DMS79 treated with DMSO at 0.1 percent for 48 hours (cell line): Measurements from ENCODE around the gene ITPKB.
"Not testable (repeated sequence)": the region's sequence is repeated elsewhere in the genome, so short reads cannot be mapped to it uniquely, and the experiment has no call there.

ENCODE experiments used
- DNase-seq: peaks from one replicate; lab custom pipeline; 2025; lab: John Stamatoyannopoulos, UW

The ITPKB gene

DNA sequence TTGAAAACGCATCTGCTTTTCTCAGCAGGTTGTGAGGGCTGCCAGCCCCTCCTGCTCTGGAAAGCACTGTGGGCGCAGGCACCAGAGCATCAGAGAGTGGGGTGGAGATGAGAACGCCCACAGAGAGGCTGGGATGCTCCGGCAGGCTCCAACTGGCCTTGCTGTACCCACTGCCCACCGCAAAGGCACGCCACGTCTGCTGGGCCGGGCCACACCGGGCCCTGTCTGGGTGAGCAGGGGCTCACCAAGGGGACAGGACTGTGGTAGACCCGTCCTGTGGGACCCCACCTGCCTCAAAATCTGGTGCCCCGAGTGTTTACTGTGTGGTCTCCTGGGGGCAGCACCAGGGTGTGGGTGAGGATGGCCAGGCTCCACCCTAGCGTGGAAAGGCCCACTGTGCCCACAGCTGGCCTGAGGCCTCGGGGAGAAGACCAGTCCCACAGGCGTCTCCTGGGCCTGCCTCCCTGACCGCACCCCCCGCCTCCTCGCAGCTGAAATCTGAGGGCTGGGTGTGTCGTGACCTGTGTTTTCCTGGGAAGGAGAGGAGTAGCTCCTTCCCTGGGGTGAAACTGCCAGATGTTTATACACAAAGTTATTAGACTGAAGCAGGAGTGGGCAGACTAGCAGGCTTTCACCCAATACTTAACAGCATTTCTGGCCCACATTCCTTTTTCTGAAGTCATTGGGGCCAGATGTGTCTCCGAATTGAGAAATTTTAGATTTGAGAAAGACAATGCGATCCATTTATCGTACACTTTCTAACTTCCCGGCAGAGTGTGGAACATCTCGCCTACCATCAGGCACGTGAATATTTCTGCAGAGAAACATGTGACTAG, 136.7 kb downstream of the ITPKB start:
- DNase-seq, result no peak

DNA sequence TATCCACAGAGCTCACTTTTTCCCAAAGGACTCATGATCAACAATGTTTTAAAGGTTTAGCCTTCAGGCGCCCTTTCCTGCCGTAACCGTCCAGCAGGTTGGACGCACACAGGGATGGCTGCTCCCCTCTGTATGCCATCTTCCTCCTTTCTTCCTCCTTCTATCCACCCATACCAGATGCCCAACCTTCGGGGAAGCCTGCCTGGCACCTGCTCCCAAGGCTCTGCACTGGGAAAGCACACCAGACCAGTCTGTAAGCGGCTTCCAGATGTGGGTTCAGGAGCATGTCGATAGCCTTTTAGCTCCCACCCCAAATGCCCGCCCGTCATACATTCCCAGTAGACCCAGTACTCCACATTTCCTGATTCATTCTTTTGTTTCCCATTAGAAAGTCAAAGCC, 137.6 kb downstream of the ITPKB start:
- DNase-seq, result no peak

DNA sequence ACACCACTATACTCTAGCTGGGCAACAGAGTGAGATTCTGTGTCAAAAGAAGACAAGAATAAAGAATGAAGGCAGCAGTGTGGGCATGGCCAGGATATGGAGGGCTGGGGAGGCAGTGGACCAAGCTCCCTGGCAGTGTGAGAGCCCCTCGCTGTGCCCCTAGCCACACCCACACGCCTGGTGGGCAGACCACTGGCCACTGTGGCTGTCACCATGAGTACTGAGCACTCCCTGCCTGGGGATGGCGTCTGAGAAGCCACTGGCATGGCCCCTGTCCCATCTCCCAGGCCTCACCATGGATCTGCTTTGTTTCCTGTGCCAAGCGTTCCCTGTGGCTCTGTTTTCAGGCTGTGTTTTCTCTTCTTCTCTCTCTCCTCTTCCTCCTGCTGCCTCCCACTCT, 138.8 kb downstream of the ITPKB start:
- no peak for DNase-seq

DNA sequence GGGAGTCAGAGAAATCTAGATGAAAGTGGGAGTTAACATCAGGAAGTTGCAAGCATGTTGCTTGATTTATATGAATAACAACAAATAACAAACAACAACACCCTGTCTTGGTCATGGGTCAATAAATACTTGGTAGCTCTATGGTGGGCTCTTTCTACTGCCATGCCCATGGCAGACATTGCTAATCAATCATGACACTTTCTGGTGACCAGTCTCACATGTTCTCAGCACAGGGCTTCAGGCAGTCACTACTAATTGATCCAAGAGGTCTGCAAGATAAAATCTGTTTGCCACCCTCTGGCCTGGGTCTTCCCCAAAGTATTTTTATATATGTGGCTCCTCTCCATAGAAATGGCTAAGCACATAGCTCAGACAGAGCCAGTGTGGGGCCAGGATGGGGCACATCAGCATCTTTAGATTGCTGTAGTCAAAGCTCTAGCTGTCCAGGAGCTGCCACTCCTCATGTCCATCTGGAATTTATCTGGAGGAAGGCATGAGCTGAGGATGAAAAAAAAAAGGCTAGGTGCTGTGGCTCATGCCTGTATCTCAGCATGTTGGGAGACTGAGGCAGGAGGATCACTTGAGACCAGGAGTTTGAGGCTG, 139.3 kb downstream of the ITPKB start:
- no peak for DNase-seq

DNA sequence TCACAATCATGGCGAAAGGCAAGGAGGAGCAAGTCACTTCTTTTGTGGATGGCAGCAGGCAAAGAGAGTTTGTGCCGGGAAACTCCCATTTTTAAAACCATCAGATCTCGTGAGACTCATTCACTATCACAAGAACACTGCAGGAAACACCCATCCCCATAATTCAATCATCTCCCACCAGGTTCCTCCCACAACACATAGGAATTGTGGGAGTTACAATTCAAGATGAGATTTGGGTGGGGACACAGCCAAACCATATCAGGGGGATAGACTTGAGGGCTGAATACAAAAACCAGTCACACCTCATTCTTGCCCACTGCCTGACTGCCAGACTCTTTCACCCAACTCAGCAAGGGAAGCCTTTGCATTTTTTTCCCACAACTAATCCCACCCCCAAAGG, 140.1 kb downstream of the ITPKB start:
- not testable (repeated sequence) for DNase-seq

DNA sequence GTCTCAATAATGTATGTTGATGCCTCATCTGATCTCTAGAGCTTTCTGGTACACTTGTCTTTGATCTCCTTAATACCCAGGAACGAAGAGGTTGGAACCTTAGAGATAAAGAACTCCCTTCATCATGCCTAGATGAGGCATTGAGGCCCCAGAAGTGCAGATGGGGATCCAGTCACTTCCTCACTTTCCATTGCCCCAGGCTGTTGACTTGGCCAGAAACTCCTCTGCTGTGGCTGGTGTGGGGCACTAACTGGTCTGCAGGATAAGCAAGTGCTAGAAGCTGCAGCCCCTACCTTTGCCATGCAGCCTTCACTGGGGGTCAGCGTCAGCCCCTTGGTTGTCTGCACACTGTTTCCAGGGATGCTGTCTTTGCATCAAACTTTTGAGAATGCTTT, 140.6 kb downstream of the ITPKB start:
- no peak for DNase-seq

DNA sequence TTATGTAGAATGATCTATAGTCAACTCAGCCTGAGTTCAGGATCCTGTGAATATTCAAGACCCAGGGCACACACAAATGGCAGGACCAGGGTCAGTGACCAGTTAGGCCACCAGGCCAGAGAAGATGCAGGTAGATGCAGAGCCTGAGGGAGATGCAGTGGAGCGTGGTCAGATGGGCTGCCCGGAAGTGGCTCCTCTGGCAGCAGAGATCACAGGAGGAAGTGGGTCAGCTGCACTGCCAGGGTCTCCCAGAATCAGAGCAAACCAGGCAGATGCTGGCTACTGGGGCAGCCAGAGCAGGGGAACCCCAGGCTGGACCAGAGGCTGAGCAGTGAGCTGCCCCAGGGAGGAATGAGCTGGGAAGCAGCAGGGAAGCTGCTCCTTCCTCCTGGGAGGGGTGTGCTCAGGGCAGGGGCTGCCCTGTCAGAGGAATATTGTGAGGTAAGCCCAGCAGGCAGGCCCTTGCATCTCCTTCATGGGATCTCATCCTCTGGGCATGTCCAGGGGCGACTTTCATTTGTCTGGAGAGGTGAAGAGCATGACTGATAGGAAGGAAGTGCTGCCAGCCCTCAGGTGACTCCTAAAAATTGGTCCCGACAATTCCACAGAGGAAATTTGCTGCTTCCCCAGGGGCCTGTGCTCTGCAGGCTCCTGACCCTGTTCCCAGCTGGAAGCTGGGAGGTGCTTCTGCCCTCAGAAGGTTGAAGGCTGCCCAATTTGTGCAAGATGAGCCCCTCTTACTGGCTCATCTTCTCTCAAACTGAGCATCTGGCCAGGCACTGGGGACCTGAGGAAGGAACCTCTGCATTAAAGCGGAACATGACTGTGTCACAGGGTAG, 141.2 kb downstream of the ITPKB start:
- DNase-seq, result no peak

DNA sequence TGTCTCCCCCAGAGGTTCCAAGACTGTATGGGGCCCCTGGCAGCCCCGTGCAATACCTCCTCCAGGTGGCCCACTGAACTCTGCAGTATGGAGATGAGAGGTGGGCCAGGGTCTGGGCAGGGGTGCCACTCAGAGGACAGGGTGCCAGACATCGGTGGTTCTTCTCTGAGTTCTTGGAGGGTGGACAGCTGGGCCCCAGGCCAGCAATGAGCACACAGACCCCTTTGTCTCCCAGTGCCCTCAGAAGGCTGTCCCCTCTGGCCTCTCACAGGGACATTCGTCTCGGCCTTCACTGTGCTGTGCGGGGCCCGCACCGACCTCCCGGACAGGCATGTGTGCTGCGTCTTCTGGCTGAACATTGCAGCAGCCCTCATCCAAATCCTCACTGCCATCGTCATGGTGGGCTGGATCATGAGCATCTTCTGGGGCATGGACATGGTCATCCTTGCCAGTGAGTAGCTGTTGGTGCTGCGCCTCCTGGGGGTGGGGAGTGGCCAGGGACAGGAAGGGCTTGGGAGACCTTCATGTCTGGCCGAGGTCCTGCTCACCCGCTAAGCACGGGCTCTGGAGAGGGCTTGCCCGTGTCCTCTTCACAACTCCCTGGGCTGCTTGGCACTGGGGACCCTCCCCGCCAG, 142.4 kb downstream of the ITPKB start:
- no peak for DNase-seq

DNA sequence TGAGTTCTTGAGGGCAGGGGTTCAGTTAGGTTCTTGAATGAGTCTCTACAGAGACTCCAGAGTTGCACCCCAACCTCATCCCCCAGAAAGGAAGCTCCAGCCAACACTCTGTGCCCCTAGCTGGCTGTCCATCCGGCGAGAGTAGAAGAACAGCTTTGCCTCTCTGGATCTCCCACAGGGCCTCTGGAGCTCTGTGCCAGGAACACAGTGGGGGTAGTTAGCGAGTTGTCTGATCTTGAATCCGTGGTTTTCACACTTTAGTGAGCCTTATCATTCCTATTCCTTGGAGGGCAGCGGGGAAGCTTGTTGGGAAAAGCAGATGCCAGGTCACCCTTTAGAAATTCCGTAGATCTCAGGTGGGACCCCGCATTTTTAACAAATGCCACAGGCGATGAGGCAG, 145.5 kb downstream of the ITPKB start:
- DNase-seq, result no peak

DNA sequence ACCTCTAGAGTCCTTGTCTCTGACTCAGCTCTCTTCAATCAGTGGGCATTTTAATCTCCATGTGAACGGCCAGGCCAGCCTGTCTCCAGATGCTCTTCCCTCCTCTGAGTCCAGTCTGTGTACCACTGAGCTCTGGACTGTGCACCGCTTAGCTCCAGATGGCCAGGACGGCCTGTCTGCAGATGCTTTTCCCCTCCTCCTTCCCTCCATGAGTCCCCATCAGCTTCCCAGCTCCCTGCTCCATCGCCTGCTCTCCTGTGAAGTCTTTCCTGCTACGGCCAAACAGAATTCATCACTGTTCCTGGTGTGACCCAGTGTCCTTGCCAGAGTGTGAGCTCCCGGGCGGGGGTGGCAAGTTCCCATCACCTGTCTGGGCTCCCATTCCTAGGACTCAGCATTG, 148.5 kb downstream of the ITPKB start:
- no peak for DNase-seq

DNA sequence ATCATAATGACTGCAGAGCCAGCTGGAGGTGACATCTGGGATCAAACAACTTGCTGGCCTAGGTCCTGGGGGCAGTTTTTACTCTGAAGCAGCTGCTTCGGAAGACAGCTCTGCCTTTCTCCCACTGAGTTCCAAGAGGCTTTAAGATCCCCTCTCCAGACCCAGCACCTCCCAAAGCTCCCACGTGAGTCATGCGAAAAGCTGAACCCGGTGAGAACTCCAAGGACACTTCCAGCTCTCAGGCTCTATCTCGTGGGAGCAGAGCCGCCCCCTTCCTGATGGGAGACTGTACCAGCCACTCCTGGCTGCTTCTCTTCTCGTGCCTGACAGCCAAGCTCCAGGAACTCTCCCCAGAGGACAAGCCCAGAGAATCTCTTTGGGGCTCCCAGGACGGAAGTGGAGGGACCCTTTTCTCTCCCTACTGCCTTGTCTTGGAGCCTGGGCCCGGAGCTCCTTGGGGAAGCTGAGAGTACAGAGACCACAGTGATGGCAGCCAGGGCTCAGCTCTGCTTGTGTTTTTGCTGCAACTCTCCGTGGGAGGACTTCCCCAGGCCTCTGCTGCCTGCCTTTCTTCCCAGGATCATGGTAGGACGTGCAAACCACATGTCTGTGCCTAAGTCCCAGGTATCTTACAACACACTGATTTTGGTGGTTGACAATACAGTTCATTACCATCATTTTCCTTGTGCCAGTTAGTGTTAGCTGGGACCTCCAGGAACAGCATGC, 149.9 kb downstream of the ITPKB start:
- DNase-seq, result no peak

DNA sequence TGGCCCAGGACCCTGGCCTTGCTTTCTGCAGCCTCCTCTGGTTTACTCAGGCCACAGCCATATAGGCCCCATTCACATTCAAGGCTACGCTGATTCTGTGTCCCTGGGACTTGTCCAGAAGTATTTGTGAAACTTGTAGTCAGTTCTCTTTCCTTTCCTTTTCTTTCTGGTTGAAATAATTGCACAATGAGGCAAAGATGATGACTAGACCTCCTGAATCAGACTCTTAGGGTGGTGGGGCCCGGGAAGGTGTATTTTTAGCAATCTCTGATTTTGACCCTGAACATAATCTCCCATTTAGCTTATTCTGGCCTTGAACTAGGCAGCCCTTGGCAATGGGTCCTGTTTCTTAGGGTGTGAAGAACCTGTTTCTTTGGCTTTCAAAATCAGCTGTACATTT, 150.6 kb downstream of the ITPKB start:
- no peak for DNase-seq

DNA sequence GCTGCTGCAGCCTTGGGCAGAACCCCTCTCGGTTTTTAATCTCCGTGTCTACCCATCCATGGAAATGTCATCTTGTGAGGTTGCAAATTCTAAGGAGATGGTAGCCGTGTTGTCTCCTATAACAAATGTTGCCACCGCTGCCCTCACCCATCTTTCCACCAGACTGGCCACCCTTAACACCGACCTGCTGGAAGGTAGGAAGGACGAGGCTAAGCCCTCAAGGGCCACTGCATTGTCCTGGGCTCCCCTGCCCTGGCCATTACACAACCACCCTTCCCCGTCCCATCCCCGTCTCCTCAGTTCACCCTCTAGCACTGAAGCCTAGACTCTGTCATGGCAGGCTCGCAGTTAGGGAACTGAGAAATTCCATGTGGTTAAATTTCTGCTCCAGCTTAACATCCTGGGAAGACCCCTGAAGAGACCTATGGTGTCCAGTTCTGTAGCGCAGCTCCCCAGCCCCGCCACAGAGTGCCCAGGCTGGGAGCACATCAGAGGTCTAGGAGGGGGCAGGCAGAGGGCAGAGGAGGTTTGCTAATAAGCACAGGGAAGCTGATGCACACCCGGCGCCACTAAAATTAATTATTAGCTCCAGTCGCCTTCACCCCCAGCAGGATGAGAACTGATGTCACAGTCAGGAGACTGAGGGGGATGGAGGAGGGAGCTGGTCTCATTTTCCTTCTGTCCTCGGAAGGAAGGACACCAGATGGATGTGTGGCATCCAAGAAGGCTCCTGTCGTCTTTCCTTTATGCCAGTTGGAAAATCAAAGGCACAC, 152.2 kb downstream of the ITPKB start:
- no peak for DNase-seq

DNA sequence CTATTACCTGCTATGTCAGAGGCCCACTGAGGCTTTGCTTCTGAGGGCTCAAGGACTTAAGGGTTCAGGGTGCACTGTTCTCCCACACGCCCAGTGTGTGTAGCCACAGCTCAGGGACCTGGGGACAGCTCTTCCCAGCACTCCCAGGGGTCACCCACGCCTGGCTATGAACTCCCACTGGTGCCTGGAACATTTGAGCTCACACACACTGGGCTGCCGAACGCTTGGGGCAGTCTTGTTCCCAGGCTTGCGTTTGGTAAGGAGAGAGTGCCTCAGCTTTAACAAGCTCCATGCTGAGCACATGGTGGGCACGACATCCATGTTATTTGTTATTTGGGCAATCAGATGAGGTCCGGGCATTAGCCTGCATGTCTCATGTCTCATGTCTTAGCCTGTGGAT, 153.0 kb downstream of the ITPKB start:
- no peak for DNase-seq

DNA sequence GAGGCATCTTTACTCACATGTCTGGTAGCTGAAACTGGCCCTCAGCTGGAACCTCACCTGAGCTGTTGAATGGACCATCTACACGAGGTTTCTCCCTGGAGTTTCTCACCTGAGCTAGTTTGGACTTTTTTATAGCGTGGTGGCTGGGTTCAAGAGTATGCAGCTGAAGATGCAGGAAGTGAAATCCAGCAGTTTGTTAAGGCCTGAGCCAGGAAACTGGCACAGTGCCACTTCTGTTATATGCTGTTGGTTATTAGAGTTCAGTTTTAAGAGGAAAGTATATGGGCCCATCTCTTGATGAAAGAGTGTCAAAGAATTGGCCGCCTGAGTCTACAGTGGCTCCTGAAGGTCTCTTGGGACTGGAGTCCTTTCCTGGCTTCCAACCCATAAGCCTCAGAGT, 154.9 kb downstream of the ITPKB start:
- DNase-seq, result peak; percentile 79

DNA sequence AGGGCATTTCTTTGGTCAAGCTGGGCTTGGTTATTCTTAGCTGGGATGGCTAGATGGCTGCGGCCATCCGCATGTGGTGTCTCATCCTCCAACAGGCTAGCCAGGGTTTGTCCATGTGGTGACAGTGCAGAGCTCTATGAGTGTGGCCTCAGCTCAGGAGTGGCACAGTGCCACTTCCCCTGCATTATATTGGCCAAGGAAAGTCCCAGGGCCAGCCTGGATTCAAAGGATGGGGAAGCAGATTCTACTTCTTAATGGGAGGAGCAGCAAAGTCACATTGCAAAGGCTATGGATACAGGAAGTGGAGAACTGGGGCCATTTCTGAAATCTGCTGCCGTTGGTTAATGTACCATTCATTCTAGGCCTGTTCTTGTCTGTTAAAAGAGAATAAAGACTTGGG, 156.1 kb downstream of the ITPKB start:
- no peak for DNase-seq
